ENCODE measurements around the gene DARS1.
A peak's percentile ranks its signal among the peaks of the same experiment; 100 is the strongest.

Gene DARS1

DNA sequence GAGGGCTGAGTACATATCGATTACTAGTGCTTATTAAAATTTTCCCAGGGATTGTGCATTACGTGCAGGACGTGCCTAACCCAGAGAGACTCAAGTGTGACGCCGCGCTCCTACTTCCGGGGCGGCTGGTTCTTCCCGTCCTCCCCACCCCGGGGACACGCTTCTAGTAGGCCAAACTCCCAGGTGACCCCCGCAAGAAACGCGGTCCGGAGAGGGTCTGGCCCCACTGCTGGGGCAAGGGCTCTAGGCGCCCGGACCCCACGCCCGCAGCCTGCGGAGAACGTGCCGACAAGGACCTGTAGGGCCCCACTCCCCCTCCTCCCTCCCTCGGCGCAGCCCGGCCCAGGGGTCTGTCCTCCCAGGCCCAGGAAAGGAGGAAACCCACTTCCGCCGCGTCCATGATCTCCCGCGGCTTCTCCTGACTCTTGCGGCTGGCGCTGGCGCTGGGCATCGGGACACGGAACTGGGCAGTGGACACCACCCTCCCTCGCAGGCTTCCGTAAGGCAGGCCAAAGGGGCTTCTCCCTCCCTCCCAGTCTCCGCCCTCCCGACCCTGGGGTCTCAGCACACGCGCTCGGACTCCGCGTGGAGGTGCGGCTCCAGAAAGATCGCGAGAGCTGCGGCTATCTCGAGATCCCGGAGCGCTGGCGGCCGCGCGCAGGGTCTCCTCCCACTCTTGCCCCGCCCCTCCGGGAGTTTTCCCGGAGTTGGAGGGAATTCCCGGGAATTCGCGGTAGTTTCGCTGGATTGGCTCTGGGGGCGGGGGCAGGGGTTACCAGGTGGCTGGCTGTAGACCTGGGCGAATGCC, at the start of gene DARS1:
Gene DARS1, minus strand, starts transcription at position 609 of the 808 bp plus-strand sequence. Its CDS starts 158 bp downstream, at position 451.
- peak; percentile 73 for DNase-seq

DNA sequence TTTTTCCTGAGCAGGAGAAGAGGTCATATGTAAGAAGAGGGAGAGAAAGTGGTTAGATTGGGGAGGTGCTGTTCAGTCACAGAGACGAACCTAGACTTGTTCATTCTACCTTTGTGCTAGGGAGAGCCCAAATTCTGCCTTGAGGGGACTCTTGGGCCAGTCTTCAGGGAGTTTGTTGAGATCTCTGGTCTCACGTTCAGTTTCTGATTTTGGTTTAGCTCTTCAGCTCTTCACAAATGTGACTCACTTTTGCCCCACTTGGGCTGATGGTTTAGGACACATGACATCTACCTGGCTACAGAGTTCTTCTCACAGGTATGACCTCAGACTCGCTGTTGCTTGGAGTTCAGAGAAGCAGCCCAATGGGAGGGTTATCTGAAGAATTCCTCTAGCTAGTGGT, 49.2 kb upstream of the DARS1 start:
- DNase-seq: no peak

DNA sequence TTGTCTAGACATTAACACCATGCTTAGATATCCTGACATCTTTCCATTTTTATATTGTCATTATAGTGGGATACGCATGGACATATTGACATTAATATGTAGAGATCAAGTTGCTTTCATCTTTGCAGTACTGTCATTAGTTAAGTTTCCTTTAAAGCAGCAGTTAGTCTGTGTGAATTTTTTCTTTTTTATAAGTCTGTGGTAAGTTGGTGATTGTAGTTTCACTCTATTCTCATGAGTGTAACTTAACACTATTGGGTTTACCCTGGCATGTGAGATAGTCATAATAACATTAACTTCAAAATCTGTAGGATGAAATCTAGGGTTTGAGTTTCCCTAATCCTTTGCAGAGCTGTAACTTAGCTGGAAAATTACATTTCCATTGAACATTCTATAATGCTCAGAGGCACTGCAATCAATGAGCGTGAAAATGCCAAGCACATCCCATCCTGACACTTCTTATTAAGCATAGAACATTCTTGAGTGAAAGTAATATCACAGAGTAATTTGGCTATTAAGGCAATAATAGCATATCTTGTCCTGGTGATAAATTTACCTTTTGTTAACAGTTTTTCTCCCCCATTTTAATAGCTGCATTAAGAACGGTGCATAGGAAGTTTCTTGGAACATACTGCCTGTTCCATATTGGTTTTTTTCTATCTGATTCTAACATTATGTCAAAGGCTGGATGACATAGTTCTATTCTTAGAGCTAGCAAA, 47.5 kb upstream of the DARS1 start:
- DNase-seq: no peak

DNA sequence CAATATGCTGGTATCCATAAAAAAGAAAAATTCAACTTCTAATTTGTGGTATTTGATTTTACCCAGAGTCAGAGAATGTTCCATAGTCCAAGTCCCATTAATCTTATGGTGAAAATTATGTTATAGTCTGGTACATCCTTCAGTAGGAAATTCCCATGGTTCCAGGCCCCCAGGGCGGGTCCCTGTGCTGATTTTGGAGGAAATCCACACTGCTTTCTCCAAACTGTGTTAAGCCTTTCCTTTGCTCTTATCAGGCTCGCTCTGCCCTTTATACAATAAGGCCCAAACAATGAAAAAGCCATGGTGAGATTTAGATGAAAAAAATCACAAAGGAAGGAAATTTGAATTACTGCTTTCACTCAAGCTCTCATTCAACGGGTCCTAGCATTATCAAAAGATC, 46.8 kb upstream of the DARS1 start:
- DNase-seq: no peak

DNA sequence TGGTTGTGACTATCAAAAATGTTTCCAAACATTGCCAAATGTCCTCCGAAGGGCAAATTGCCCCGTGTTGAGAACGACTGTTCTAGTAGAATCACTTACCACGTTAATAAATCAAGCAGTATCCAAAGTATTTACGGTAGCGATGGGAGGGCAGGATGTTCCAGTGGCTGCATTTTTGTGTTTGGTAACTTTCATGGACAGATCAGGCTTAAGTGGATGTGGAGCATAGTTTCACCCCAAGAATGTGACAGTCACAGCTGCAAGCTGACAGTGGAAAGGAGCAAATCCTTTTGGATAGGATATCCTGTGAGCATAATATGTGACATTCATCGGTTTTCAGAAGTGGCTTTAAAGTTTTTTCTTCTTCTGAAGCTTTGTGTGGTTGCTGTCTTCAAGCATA, 46.3 kb upstream of the DARS1 start:
- DNase-seq: no peak

DNA sequence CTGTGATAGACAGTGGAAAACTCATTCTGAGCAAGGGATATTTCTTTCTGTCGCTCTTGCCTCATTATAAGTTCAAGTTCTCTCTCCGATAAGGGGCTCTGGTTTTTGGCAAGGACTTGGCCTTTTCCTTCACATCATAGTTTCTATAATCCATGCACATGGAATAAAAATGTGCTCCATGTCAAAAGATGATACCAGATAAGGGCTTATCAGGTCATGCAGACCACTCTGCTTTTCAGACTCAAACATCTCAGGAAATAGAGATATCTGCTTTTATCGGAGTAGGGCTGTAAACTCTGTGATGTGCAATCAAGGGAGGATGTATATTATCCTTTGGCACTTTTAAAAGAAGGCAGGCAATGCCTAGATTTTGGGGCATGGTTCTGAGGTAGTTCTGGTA, 45.0 kb upstream of the DARS1 start:
- no peak for DNase-seq

DNA sequence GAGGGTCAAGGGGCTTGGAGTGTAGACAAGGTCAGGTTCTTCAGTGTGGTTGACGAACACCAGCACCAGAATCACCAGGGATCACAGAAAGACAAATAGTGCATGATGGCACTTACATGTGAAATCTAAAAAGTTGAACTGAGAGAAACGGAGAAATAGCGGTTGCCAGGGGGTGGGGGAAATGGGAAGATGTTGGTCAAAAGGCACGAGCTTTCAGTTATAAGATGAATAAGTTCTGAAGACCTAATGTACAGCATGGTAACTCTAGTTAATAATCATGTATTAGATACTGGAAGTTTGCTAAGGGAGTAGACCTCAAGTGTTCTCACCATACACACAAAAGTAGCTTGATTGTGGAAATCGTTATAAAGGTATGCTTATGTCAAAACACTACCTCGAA, 43.7 kb upstream of the DARS1 start:
- DNase-seq: no peak

DNA sequence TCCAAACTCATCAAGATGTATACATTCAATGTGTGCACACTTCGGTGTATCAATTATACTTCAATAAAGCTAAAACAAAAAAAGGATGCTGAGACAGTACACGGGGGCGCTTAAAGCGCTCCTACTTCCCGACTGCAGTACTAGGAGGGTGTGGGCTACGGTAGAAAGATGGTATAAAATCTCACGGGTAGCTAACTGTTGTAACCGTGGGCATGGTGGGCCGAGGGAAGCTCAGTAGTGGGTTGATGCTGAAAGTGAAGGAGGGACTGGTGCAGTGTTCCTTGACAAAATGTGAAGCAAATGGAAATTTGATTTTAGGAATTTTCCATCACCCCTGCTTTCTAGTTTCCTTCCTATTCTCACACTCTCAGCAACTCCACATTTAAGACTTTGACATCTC, 42.6 kb upstream of the DARS1 start:
- DNase-seq: no peak

DNA sequence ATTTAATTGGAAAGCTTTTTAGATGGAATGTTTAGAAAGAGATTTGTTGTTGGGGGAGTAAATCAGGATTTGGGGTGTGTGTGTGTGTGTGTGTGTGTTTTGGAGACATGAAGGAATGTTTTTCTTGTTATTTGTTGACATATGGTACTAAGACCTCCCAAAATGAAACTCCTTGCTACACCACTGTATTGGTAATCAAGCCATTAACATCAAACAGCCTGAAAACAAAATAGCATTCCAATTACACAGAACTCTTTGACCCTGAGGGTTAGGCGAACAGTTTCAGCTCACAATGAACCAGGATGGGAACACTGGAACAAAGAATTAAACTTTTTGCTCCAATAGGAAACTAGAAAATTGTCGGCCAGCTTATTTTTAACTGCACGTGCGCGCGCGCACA, 41.7 kb upstream of the DARS1 start:
- no peak for DNase-seq

DNA sequence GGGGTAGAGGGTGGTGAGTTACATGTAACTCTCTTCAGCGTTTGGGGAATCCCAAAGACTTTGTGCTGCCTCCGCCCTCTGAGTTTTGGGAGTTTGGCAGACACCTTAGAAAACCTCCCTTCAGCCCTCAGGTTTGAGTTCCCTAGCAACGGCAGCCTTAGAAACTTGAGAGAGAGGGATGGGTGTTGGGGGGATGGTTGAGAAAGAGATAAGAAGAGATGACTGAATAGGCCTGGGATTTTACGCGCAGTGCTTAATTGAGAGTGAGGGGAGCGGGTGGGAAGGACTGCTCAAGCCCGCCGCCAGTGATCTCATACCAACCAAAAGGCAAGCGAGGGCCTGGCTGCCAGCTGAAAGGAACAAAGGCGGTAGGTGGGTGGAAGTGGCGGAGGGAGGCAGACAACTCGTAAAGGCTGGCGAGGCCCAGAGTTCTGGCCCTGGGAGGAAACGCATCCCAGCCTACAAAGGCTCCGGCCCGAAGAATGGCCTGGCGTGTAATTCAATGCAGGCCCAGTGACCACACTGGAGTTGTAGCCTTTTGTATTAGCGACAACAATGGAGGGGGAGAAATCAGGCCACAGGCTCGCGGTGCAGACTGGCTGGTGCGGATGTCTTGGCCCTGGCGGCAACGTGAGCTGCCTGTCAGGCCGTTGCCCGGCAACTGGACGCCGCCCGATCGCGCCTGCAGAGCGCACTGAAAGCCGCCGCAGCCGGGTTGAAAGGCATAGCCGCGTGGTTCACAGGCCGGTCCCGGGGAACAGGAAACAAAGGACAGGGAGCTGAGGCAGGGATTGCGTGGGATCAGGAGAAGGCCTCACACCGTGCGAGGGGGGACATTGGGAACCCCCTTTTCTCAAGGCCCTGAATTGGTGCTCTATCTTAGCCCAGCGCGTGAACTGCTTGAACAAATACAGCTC, 39.9 kb upstream of the DARS1 start:
- DNase-seq: no peak

DNA sequence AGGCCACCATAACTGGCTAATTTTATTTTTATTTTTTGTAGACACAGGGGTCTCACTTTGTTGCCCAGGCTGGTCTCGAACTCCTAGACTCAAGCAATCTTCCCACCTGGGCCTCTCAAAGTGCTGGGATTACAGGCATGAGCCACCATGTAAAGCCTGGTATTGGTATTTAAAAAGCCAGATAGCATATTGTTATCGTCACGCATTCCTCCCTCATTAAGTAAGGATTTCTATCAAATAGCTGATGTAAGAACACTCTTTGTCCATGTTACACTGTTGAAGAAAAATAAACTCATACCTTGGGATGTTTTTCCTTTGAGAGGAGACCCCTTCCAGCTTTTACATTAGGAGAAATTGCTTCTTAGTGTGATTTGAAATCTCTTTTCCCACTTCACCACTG, 39.2 kb upstream of the DARS1 start:
- DNase-seq: no peak

DNA sequence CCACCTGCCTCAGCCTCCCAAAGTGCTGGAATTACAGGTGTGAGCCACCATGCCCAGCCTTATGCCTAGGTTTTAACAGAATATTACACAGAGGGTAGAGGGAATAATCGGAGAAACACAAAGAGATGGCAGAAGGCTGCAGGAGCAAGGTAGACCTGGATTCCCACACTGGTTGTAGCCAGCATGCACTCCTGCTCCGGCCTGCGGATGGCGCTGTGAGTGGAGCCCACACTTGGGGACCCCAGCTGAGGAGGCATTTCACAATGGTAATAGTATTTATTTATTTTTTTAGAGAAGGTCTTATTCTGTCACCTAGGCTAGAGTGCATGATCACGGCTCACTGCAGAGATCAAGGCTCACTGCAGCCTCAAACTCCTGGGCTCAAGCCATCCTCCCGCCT, 38.8 kb upstream of the DARS1 start:
- no peak for DNase-seq

DNA sequence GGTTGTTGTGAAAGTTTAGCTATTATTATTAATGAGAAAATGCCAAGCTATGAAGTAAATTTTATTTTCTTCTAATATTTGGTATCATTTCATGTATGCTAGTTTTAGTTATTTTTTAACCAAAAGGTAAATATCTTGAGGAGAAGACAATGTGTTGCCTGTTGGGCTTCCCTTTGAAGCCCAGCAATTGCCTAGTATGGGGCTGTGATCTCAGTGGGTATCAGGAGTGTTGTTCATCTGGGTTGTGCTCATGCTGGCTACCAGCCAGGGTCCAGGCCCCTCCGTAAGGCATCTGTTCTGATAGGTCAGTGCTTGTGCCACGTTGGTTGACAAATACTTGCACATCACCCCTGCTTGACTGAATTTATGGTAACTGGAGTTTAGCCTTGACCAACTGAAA, 38.0 kb upstream of the DARS1 start:
- no peak for DNase-seq

DNA sequence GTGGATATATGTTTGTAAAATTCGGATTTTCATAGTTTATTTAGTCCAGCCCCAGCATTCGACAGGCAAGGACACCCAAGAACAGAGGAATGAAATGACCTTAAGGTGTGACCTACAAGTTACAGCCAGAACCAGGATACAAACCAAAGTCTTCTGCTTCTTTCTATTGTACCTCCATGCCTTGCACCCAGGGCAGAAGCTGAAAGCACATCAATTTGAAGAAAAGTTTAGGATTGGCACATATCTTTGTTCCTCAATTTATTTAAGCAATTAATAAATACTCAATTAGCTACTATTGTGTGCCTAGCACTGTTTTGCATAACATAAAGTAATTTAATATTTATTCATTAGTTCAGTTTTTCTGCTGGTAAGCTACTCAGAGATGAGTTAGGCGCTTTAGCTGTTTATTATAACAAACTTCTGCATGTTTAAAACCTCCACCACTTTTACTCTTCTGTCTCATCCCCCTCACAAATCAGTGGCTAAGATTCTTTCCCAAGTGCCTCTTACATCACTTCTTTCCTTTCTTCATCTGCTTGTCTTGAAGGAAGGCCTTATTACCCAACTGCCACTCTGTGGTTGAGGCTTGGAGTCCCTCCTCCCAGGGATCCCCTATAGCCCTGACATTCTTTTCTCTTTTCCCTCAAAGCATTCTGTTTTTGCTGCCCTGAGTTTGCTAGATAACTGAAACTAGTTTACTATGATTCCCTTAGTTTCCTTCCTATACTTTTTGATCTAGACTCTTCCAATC, 37.1 kb upstream of the DARS1 start:
- DNase-seq: no peak

DNA sequence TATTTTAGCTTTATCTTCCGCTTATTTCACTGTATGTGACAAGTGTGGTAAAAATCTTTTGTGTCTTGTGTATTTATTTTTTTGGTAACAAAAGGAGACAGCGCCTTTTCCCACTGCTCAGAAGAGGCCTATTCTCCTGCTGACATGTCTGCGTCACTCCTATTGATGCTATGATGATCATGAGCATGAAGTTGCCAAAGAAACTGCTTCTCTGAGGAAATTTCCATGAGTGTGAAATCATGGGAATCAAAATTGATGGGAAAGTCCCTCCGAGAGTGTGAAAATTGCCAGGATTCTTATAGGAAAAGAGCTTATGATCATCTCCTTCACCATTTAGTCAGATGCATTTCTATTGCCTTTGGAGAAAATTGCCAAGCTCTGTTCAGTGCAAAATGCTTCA, 36.5 kb upstream of the DARS1 start:
- DNase-seq: no peak

DNA sequence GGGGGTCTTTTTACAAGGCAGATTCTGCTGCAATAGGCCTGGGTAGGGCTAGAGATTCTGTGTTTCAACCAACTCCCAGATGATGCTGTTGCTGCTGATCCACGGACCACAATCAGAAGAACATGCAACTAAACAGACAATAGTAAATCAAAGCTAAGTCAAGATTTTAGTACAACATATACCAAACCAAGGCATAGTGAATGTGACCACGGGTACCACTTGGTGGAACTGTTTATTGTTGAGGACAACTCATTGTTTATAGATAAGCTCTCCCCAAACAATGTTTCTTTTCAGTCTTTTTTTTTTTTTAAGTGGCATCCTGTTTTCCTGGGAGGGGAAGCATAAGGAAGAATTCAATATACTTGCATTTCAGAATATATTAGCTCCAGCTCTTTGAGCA, 36.0 kb upstream of the DARS1 start:
- DNase-seq: no peak

DNA sequence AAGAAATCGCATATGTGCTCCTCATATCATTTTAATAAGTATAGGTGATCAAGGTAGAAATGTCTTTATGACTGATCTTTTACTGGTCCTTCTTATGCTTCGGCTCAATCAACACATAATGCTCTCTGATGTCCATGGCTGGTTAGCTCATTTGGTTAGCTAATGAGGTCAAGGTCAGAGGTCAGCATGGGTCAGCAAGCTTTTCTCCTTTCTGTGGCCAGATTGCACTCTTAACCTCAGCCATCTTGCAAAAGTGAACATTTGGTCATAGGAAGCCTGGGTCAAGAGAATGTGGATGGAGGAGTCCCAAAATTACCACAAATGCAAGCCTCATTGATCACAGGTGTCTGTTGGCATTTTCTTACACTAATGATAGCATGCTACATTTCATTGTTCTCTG, 35.4 kb upstream of the DARS1 start:
- DNase-seq: no peak

DNA sequence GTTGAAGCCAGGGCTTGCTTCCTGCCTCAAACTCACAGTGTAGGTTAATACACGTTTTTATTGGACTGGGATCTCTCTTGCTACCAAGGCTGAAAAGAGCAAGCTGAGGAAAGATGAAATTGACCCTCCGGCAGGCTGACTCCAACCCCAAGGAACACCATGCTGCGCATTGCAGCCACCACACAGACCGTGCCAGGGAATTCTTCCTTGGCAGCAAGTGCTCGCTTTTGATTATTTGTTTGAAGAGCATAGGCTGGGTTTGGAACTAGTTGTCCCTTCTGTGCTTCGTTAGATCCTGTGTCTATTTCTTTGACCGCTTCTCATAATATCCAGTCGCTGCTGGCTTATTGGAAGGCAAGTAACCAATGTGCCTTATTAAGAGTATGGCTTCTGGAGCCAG, 34.4 kb upstream of the DARS1 start:
- DNase-seq: no peak

DNA sequence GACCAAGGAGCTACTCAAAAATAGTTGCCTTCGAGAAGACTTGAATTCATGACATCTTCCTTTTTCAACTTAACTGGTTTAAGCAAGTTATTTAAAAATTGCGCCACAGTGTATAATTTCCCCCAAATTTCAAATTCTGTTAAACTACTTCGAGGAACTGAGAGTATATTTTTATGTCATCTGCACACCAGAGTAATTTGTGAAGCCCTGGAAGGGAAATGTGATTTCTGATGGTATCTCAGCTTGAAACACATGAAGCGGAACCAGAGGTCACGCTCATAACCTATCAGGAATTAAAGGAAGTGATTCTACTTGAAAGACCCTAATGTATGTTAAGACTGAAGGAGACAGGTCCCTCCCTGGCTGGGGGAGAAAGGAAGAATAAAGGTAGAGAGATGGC, 33.9 kb upstream of the DARS1 start:
- no peak for DNase-seq

DNA sequence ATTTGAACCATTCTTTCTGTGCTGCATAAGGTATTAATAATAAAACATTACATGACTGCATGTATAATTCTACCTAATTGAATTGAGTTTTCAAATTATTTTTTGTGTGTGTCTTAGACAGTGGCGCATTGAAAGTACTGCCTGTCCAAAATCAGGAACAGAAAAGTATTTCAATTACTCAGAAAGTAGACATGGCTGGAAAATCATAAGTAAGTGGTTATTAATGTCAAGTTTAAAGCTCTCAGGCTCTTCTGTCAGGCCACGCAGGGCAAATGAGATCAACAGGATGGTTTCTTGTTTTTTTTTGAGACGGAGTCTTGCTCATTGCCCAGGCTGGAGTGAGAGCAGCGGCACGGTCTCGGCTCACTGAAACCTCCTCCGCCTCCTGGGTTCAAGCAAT, 32.4 kb upstream of the DARS1 start:
- no peak for DNase-seq

DNA sequence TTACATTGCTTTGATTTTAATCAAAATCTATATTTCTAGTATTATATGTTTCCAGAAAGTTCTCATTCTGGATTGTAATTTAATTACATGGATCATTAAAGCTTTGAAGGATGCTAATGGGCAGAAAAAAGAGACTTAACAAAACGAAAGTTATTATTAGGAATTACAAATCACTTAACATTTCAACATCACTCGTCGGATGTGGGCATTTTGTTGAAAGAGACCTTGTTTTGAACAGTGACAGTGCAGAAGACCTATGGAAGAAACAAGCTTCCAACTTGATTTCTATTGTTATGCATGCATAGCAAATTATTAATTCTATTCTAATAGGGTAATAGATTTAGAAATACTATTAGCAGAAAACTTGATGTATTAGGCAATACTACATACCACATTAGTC, 31.4 kb upstream of the DARS1 start:
- no peak for DNase-seq

DNA sequence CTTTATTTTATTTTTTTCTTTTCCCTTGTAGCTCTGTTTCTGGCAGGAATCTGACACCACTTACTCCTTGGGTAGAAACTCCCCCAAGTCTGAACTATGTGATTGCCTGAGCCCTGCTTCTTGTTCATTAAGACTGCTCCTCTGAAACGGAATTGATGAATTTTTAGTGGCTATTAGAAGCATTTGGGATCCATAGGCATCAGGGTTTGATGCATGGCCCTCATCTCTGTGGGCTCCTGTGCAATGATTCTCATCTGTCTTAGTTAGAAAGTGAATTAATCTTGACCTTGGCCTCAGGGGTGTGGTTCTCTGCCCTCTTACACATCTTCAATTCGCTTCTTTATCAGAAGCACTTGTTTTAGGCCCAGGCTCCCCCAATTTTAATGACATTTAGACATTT, 31.0 kb upstream of the DARS1 start:
- no peak for DNase-seq

DNA sequence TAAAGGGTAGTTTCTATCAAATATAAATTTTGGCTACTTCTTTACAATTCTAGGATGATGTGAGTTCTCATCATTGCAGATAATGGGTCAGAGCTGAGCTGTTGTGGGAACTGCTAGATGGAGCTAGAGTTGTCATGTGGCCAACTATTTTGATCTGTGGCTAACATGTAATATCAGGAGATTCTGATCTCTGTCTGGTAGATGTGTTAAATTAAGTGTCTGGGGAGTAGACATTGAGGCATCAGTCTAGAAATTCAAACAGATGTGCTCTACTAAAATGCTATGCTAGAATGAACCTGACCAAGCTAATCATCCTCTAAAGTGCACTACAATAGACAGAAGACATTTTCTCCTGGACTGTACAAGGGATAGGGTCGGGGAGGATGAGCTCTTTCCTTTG, 30.3 kb upstream of the DARS1 start:
- no peak for DNase-seq
